GM18868 (cell line): ENCODE results near the gene ZFPL1.

Experiments
- ATAC-seq: cut with Tn5 transposase; IDR thresholded peaks from one replicate; pipeline ENCODE4 v1.9.1; 2021; ENCODE audit warnings: mild to moderate bottlenecking, moderate library complexity; ENCODE audit not compliant: unreplicated experiment

The ZFPL1 gene

GRCh38 chr11:65083834-65084597 is at the start of gene ZFPL1, which contains the start of gene CDCA5:
Gene ZFPL1, plus strand, starts transcription at chr11:65084222. Its CDS starts 477 bp downstream, at chr11:65084699.
Gene CDCA5, minus strand, starts transcription at chr11:65084040. Its CDS starts 62 bp downstream, at chr11:65083978.
- peak; percentile 84 for ATAC-seq

DNA sequence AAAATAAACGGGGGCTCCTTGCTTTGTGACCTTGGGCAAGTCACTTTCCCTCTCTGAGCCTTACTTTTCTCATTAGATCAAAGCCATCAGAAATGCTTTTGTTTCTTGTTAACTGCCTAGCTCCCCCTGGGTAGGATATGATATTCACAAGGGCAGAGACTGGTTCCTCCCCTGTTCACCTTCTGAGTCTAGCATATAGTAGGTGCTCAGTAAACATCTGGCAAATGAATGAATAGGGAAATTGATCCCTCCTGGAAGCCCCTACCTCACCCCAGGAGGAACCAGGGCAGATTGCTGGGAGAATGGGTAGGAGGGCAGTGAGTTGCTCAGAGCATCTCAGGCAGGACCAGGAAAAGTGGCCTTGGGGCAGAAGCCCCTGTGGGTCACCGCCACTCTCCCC is 49.6 kb upstream of the ZFPL1 start:
- ATAC-seq: no peak

DNA sequence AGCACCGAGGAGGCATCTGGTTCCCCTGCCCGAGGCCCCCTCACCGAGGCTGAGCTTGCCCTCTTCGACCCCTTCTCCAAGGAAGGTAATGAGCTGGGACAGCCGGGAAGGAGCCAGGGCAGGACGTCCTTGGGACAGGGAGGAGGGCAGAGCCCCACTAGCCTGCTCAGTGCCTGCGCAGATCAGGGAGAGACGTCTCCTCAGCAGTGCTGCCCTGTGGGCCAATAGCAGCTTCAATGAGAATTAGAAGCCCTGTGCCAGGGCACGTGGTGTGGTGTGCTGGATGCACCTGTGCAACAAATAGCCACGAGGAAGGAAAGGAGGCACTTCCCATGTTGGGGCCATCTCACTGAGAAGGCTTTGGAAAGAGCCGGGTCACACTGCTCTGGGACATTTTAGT is 48.4 kb upstream of the ZFPL1 start:
- no peak for ATAC-seq

DNA sequence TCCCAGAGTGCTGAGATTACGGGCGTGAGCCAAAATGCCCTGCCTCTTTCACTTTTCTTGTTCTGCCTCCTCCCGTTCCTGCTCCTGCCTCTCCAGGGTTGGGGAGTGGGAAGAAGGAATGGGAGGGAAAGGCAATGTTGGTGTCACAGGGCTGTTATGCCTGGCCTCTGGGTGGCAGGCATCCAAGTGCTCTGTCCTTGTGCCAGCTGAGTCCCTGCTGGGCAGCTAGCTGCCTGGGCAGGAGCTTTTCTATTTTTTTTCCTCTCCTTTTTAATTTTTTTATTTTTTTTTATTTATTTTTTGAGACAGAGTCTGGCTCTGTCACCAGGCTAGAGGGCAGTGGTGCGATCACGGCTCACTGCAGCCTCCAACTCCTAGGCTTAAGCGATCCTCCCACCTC is 47.1 kb upstream of the ZFPL1 start:
- no peak for ATAC-seq

DNA sequence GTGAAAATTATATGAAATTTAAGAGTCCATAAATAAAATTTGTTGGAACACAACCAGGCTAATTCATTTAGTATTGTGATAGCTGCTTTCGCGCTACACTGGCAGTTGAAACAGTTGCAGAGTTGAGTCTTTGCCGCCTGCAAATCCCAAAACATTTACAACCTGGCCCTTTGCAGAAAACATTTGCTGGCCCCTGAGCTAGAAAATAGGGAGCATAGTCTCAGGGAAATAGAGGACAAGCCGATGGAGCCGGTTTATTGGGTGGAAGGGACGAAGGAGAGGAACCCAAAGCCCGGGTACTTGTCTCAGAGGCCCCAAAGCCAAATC is 43.5 kb upstream of the ZFPL1 start:
- no peak for ATAC-seq

- ATAC-seq: peak; percentile 82
These were observed 43.0 kb upstream of the ZFPL1 start, which contains the start of gene SAC3D1 for GRCh38 chr11:65040847-65041622. Gene SAC3D1, plus strand, starts transcription at chr11:65041210. Its CDS starts 83 bp downstream, at chr11:65041293.

DNA sequence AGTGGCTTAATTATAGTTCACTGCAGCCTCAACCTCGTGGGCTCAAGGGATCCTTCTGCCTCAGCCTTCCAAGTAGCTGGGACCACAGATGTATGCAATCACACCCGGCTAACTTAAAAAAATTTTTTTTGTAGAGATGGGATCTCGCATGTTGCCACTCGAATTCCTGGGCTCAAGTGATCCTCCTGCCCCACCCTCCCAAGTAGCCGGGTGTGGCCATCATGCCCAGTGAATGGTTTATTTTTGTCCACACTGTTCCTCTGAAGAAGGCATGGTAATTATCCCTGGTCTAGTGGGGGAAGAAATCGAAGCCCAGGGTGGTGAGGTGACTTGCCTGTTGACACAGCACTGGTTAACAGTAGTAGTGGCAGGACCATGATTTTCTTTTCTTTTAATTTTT is 41.1 kb upstream of the ZFPL1 start:
- no peak for ATAC-seq

DNA sequence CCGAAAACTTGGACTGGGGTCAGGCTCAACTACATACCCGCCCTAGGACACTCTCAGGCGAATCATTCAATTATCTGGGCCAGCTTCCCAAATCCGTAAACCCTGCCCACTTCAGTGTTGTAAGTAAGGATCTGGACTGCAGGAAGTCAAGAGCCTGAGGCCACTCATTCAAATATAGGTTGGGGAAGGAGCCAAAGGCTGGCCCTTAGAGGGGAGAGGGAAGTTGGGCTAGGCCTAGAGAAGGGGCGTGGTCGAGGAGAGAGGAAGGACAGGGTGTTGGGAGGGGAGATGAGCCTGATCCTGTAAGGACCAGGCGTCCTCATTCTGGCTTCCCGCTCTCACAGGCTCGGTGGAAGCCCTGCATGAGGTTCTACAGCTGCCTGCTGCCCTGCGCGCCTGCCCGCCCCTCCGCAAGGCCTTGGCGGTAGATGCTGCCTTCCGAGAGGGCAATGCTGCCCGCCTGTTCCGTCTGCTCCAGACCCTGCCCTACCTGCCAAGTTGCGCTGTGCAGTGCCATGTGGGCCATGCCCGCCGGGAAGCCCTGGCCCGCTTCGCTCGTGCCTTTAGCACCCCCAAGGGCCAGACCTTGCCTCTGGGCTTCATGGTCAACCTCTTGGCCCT is 40.0 kb upstream of the ZFPL1 start:
- ATAC-seq: no peak

DNA sequence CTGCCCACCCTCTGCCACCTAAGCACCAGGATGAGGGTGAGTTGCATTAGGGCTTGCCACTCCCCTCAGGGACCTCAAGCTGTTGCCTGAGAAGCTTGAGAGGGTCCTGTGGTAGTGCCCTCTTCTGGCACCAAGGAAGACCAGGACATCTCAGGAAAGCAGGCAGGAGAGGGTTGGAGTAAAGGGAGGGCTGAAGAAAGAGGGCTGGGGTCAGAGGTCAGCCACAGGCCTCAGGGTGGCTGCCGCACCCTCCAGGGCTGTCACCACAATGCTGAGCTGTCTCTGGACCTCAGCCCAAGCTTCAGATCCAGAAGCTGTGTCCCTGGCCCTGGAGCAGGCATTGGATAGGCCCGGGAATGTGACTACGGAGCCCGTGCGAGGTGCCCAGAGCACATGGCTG is 39.0 kb upstream of the ZFPL1 start:
- ATAC-seq: no peak

GRCh38 chr11:65045728-65046127 is 38.3 kb upstream of the ZFPL1 start:
- no peak for ATAC-seq

DNA sequence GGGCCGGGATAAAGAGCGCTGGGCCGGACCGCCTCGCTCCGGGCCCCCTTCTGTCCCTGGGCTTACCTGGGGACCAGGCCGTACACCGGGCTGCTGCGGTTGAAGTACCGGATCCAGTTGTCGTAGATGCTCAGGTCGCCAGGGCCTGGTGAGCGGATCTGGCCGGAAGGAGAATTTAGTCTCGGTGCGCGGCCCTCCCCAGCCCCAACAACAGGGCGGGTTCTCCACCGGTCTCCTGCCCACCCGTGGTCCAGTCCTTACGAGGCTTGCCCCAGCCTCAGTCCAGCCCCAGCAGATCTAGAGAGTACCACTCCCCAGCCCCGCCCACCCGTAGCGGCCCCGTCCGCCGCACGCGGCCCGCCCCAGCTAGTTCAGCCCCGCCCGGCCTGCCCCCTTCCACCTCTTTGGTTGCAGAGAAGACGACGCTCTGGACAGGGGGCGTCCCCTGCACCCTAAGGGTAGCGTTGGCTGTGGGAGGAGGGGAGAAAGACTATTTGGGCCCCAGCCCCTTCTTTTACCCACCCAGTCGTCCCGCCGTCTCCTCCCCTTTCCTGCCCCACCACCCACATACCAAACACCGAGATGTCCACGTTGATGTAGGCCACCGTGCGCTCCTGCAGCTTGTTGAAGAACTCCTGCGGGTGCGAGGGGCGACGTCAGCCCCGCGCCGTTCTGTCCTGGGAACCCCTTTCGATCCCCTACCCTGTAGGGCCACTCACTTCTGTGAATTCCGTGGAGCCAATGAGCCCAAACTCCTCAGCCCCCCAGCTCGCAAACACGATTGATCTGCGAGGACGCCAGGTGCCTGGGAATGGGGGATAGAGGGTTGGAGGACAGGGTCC is 36.2 kb upstream of the ZFPL1 start:
- no peak for ATAC-seq

DNA sequence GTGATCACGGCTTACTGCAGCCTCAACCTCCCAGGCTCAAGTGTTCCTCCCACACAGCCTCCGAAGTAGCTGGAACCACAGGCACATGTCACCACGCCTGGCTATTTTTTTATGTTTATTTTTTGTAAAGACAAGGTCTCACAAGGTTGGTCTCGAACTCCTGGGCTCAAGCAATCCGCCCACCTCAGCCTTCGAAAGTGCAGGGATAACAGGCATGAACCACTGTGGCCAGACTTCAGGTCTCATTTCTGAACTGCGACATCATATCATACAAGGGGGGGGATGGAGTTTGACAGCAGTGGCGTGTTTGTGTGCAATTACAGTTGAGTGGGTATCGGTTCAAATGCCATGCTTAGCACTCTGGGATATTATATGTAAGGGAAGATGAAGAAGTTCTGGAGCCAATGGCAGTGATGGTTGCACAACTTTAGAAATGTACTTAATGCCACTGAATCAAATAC is 32.6 kb upstream of the ZFPL1 start:
- no peak for ATAC-seq

- ATAC-seq: no peak
These were observed 30.1 kb upstream of the ZFPL1 start for GRCh38 chr11:65053827-65054508.

- no peak for ATAC-seq
These were observed 28.5 kb upstream of the ZFPL1 start for GRCh38 chr11:65055538-65055937.

DNA sequence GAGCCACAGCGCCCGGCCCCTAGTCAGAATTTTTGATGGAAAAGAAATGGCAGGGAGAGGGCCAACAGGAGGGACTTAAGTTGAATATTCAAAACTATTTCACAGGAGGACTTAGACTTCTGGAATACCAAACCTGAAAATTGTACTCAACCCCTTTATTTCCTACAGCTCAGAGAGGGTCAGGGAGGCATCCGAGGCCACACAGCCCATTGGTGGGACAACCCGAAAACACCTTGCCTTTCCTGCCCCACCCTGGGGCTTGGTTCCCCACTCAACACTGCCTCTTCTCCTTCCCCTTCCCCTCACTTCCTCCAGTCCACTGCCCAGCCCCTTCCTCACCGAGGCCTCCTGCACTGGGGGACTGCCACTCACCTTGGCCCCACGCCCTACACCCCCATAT is 27.0 kb upstream of the ZFPL1 start:
- no peak for ATAC-seq

DNA sequence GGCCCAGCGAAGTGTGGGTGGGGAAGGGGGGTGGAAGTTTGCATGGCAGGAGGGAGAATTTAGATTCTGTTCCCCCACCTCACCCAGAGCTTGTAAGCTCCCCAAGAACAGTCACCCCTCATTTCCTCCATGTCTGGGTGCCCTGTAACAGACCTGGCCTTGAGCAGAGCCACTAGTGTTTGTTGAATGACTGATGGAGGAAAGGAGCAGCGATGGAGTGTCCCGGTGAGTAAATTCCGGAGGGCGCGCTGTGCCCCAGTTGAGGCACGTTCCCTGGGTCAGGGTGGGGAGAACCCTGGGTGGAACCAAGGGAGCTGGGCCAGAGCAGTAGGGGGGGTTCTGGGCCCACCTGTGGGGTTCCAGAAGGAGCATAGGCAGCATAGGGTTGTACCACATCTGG is 26.5 kb upstream of the ZFPL1 start:
- no peak for ATAC-seq

DNA sequence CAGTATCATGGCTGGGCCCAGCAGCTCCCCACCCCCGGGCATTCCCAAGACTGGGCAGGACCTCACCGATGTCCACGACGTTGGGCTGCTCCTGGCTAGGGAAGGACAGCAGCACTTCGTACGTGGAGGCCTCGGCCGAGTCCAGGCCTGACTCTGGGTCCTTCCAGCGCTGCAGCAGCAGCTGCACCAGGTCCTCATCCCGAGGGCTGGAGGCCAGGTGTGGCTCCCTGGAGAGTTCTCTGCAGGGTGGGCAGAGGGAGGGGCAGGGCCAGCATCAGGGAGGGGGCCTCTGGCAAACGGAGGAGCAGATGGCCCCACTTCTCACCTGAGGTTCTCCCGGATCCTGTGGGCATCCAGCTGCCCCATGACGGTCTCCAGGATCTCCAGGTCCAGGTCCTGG is 26.0 kb upstream of the ZFPL1 start:
- ATAC-seq: no peak

GRCh38 chr11:65058419-65059054 is 25.5 kb upstream of the ZFPL1 start, which contains the start of gene NAALADL1:
Gene NAALADL1, minus strand, starts transcription at chr11:65058553. Its CDS starts 32 bp downstream, at chr11:65058521.
- no peak for ATAC-seq

- ATAC-seq: no peak
These were observed 24.5 kb upstream of the ZFPL1 start for GRCh38 chr11:65059523-65059922.
